Liver (tissue), 3 donors: ENCODE data around the gene MAFG.

Experiments
- JUND ChIP-seq, 2 donors: IDR thresholded peaks; 2 replicates each; pipeline ENCODE4 v1.6.1; 2016; ENCODE audit warnings: antibody characterized with exemption in 2 of 2
- TF ChIP-seq, protein P1 (sequence below): fragments of 150-350 bp; IDR thresholded peaks from 2 replicates; pipeline ENCODE4 v1.5.1; 2017; ENCODE audit warnings: improper control_type of control experiment, low read depth, low read length; ENCODE audit not compliant: missing input control
- donor health status: healthy.
- donor health status: healthy.

DNA sequence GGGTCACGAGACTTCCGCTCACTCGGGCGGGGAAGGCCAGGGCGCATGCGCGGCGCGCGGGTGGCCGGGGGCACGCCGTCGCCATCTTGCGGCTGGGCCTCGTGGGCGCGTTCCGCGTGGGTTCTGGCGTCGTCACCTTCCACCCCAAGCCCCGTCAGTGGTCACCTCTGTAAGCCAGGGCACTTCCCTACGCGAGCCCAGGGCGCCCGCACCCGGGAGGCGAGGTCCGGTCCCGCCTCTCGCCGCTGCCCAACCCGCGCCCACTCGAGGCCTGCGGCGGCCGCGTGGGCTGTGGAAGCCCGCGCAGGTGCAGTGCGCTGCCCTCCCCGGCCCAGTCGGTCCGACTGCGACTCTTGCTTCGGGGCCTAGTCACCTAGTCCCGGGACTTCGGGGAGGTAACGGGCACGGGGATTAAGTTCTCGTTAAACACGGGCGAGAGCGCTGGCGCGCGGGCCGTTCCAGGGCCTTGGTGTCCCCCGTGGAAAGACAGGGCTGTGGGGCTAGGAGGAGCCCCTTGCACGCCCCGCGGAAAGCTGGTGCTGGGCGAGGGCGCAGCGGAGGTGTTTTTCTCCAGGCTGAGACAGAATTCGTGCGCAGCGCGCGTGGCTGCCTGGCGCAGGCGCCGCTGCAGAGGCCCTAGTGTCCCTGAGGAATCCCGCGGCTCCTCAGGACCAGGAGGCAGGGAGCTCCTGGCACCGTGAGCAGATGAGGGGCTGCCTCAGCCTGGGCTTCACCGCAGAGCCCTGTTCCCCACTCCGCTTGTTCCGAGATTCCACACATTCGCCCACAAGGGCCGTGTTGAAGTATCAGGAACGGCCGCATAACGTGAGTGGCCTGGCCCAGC, 55.9 kb downstream of the MAFG start:
- TF ChIP-seq JUND (IDR thresholded peaks at IDR 0.05): no peak
- TF ChIP-seq, protein P1, sequence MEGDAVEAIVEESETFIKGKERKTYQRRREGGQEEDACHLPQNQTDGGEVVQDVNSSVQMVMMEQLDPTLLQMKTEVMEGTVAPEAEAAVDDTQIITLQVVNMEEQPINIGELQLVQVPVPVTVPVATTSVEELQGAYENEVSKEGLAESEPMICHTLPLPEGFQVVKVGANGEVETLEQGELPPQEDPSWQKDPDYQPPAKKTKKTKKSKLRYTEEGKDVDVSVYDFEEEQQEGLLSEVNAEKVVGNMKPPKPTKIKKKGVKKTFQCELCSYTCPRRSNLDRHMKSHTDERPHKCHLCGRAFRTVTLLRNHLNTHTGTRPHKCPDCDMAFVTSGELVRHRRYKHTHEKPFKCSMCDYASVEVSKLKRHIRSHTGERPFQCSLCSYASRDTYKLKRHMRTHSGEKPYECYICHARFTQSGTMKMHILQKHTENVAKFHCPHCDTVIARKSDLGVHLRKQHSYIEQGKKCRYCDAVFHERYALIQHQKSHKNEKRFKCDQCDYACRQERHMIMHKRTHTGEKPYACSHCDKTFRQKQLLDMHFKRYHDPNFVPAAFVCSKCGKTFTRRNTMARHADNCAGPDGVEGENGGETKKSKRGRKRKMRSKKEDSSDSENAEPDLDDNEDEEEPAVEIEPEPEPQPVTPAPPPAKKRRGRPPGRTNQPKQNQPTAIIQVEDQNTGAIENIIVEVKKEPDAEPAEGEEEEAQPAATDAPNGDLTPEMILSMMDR: no peak
